GM12865 (cell line): Measurements from ENCODE around the gene LAIR1.
"Not testable (repeated sequence)": the region's sequence is repeated elsewhere in the genome, so short reads cannot be mapped to it uniquely, and the experiment has no call there.

Experiments used
- DNase-seq: peaks from one replicate; pipeline ENCODE4 v3.0.0; 2010; ENCODE audit warnings: low read depth
- H3K4me3 ChIP-seq: 2 replicates; pipeline ENCODE4 v1.5.1; 2011; ENCODE audit warnings: mild to moderate bottlenecking, low read depth, low read length, control low read depth
- TF ChIP-seq, protein P1 (sequence below): IDR thresholded peaks from 2 replicates; pipeline ENCODE4 v1.5.1; 2011; ENCODE audit warnings: low read length, control low read depth, low read depth, inconsistent platforms; ENCODE audit not compliant: insufficient read depth; ENCODE audit errors: missing control alignments

LAIR1 gene

DNA sequence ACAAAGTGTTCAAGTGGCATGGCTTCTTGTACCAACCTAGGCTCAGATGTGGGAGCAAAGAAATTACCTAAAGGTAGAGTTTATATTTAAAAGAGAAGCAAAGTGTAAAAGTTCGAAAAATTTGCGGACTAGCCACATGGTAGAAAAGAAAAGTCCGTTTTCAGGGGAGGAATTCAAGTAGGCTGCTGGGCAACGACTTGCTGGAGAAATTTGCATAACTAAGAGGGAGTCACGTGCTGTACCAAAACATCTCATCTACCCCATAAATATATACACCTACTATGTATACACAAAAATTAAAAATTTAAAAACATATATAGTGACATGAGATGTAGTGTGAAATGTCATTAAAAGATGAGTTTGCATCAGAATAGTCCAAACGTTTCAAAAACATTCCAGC, 2.1 kb upstream of the LAIR1 start:
- no peak for DNase-seq
- H3K4me3 ChIP-seq = no peak overlapping the region
- TF ChIP-seq, protein P1, sequence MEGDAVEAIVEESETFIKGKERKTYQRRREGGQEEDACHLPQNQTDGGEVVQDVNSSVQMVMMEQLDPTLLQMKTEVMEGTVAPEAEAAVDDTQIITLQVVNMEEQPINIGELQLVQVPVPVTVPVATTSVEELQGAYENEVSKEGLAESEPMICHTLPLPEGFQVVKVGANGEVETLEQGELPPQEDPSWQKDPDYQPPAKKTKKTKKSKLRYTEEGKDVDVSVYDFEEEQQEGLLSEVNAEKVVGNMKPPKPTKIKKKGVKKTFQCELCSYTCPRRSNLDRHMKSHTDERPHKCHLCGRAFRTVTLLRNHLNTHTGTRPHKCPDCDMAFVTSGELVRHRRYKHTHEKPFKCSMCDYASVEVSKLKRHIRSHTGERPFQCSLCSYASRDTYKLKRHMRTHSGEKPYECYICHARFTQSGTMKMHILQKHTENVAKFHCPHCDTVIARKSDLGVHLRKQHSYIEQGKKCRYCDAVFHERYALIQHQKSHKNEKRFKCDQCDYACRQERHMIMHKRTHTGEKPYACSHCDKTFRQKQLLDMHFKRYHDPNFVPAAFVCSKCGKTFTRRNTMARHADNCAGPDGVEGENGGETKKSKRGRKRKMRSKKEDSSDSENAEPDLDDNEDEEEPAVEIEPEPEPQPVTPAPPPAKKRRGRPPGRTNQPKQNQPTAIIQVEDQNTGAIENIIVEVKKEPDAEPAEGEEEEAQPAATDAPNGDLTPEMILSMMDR = no peak

DNA sequence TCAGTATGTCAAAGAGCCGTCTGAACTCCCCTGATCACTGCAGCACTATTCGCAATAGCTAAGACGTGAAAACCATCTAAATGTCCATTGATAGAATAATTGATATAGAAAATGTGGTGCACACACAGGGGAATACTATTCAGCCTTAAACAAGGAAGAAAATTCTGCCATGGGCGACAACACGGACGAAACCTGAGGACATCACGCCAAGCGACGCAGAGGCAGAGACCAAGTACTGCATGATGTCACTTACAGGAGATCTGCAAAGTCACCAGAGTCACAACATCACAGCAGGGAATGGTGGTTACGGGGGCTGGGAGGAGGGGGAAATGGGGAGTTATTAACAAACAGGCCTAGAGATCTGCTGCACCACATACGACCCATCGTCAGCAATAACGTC, 1.1 kb upstream of the LAIR1 start:
- not testable (repeated sequence) for H3K4me3 ChIP-seq, DNase-seq

DNA sequence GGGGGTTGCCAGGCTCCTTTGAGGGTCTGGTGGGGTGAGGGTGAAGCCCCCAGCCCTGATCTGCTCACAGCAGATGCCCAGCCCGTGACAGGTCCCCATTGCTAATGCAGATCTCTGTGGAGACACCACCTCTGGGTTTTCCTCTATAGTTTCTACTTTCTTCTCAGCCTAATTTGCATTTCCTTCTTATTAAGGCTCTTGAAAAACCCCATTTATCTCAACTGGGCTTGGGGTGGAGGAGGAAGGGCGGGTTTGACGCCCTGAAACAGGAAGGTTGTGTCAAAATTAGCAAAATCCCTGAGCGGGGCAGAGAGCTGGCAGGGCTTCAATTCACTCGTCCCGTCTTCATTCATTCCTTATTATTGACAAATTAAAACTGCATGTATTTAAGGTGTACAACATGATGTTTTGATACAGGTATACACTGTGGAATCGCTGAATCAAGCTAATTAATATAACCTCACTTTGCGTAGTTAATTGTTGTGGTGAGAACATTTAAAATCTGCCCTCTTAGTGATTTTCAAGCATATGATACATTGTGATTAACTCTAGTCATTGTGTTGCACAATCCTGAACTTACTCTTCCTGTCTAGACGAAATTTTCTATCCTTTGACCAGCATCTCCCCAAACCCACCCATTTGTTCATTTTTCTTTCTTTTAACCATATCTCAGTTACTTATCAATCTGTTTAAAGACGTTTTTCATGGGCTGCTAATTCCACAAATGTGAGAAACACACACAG, 2.9 kb downstream of the LAIR1 start:
- not testable (repeated sequence) for H3K4me3 ChIP-seq, DNase-seq

DNA sequence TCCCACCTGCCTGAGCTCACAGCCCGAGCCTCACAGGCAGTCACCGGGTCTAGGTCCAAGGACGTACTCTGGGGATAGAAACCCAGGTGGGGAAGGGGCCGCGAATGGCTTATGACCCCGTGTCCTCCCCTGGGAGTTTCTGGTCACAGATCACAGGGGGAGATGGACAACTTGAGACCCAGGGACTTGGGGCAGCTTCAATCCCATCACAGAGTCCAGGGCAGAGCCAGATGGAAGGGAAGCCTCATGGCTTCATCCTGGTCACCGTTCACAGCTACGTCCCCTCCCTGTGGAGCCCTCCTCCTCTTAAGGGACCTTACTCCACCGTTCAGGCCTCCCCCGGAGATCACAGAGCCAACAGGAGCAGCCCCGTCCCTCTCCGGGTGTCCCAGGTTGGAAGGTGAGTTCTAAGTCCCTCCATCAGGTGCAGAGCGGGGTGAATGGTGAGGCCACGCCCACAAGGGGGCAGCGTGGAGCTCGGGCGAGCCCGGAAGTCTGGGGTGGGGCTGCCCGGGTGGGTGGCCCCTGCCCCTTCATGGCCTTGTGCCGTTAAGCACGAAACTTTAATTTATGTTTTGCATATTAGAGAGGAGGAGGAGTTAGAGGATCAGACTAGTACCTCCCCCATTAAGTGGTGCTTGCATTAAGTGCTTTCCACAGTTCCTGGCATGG, 5.4 kb downstream of the LAIR1 start:
- not testable (repeated sequence) for DNase-seq, H3K4me3 ChIP-seq

DNA sequence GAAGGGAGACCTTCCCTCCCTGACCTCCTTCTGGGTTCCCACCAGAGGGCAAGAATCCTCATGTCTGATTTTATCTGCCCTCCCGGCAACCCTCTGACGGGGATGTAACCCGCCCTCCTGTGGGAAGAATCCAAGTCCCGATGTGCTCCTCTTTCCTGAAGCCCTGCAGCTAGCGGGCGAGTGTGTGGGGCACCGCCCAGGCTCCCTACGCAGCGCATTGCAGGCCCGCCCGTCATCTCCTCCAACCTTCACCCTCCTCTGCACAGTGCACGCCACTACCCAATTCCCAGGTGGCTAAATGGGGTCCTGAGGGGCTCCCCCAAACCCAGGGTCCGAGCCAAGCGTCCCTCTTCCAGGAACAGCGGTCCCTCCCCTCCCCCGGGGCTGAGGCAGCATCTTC, 7.3 kb downstream of the LAIR1 start:
- TF ChIP-seq, protein P1 = no peak
- DNase-seq = no peak
- no peak overlapping the region for H3K4me3 ChIP-seq

DNA sequence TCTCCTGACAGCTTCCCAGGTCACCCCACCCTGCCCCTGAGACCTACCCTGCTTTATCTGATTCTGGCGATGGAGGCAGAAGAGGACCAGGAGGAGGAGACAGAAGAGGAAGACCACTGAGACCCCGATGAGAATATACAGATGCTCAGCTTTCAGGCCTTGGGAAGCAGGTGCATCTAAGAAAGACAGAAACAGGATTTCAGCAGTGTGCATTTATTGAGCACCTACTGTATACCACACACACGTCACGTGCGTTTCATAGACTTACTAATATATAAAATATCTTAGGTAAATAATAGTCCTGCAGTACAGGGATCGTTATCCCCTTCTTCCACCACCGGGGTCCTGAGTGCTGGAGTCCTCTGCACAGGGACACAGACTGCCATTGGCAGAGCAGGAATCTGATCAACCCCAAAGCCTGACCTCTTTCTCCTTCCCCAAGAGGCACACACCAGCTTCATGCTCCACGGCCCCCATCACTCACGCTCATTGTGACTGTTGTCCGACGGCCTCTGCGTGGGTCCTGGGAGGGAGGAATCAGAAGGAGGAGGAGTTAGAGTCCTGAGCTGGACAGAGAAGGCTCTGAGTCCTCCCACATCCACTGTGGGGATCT, 8.2 kb downstream of the LAIR1 start:
- no peak for DNase-seq
- no peak overlapping the region for H3K4me3 ChIP-seq
- TF ChIP-seq, protein P1 = no peak

DNA sequence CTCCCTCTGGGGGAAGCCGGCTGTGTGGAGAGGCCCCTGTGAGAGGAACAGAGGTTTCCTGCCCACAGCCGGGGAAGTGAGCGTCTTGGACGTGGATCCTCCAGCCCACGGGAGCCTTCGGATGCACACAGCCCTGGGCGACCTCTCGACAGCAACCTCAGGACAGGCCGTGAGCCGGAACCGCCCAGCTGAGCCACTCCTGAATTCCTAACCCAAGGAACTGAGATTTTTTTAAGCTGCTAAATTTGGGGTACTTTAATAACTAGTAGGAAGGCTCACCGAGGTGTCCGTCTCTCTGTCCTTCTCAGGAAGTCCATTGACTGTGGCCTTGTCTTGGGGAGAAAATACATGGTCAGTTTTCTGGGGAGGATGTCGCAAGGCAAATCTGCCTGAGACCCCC, 9.1 kb downstream of the LAIR1 start:
- TF ChIP-seq, protein P1 = no peak
- no peak for DNase-seq
- no peak overlapping the region for H3K4me3 ChIP-seq

DNA sequence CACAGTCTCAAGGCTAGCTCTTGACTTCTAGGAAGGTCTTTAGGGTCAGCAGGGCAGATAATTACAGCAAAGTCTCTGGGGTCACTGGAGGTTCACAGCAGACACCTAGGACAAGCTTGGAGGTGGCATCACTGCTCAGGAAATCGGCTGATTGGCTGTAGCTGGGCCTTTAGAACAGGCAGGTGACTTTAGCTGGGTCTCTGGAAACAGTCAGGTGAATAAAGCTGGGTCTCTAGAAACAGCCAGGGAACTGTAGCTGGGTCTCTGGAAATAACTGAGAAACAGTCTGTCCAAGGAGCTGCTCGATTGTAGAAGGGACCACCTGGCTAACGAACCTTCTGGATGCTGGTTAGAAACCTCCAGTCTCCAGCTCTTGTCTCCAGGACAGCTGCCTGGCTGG, 10.0 kb downstream of the LAIR1 start:
- DNase-seq = no peak
- H3K4me3 ChIP-seq = no peak overlapping the region
- TF ChIP-seq, protein P1 = no peak
